Measurements from ENCODE around the gene PRDM16. TPM values are rescaled to one million over a fixed set of nuclear protein-coding genes. Genes with fewer than 3 reads are reported as not detected.

PRDM16 gene
- polyA plus RNA-seq, 2 of the 4 experiments (the other 2 are of a cell fraction), result 0.03 to 0.35 TPM

DNA sequence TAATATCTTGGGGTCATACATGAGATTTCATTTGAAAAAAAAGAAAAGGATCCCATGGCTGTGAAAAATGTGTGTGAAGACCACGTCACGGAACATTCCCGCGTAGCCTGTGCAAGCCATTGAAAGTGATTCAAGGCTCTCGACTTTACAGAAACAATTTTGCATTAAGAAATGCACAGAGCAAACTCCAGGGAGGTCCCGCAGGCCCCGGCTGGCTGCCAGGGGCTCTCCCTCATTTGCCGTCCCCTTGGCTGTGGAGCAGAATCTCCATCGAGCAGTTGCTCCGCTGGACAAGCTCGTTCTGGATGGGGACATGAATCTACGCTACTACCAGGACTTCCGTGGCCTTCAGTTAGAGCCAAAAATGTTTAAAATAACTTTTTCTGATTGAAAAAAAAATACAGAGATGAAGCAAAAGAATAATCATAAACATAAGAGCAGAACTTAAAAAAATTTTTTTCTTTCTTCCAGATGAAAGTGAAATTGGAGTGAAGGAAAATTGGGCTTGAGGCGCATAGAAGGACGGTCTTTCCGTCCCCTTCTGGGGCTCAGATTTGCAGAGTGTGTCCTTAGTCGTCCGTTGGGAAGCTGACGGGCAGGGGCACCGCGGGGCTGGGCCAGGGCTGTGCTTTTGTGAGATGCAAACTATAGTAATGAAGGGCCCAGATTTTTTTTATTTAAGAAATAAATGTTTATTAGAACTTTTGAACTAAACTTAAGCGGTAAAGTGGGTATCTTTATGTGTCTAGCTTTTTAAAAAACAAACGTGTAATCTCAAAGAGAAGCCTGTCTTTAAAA lies 317.4 kb downstream of the PRDM16 start:
- ATAC-seq (no peak), DNase-seq (ENCODE audit: low read depth in 1 of 2, low spot score in 1 of 2) (no peak), FAIRE-seq (no peak)
- H3K4me2 ChIP-seq, result no peak overlapping the region
- no peak overlapping the region for H3K4me3 ChIP-seq
- WGBS (ENCODE audit: missing lambda C conversion rate), result 57% methylated on average over 23 of the region's 23 CpGs
- H3K27ac ChIP-seq, result no peak overlapping the region
- H3K4me1 ChIP-seq, result no peaks in the 10 kb centered on the region
- TF ChIP-seq POLR2A (IDR thresholded peaks at IDR 0.05; ENCODE audit: low read length) (no peak), TP53 (CRISPR knock-in tag; IDR thresholded peaks at IDR 0.05) (no peak)
- TF ChIP-seq, protein P1, sequence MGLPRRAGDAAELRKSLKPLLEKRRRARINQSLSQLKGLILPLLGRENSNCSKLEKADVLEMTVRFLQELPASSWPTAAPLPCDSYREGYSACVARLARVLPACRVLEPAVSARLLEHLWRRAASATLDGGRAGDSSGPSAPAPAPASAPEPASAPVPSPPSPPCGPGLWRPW (IDR thresholded peaks at IDR 0.05), result no peak
- POLR2A ChIA-PET, result interaction anchor here (0.7 kb wide), 1 partner anchor 814 kb away, joined by 3 read pairs; no protein-coding TSS in a partner anchor
- CTCF ChIA-PET, result interaction anchor here (0.9 kb wide), 1 partner anchor 30 kb away, joined by 3 read pairs; no protein-coding TSS in a partner anchor
- H3K9me3 ChIP-seq, result no peaks in the 10 kb centered on the region

DNA sequence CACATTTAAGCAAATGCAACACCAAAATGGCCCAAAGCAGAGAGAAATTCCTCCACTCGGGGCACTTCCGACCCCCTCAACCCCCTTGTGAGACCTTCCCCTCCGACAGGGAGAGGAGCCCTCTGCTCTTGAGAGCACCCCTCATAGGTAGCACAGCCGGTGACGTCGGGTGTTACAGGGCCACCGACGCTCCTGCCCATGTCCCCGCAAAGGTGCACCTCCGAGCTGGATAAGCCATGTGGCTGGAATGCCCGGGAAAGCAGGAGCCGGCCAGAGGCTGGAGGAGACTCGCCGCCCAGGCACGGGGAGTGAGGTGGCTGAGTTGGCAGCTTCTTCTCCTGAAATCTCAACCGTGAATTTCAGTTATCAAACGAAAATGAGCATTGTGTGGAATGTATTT lies 318.4 kb downstream of the PRDM16 start:
- no peak for TF ChIP-seq FOSL2 (IDR thresholded peaks at IDR 0.05)
- TF ChIP-seq FOSL2 (CRISPR knock-in tag; IDR thresholded peaks at IDR 0.05), result no peak
- TF ChIP-seq, protein P2, sequence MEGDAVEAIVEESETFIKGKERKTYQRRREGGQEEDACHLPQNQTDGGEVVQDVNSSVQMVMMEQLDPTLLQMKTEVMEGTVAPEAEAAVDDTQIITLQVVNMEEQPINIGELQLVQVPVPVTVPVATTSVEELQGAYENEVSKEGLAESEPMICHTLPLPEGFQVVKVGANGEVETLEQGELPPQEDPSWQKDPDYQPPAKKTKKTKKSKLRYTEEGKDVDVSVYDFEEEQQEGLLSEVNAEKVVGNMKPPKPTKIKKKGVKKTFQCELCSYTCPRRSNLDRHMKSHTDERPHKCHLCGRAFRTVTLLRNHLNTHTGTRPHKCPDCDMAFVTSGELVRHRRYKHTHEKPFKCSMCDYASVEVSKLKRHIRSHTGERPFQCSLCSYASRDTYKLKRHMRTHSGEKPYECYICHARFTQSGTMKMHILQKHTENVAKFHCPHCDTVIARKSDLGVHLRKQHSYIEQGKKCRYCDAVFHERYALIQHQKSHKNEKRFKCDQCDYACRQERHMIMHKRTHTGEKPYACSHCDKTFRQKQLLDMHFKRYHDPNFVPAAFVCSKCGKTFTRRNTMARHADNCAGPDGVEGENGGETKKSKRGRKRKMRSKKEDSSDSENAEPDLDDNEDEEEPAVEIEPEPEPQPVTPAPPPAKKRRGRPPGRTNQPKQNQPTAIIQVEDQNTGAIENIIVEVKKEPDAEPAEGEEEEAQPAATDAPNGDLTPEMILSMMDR (IDR thresholded peaks at IDR 0.05), result no peak
- no peak for TF ChIP-seq ZSCAN20 (CRISPR knock-in tag; IDR thresholded peaks at IDR 0.05)
- no peak for TF ChIP-seq RCOR1 (IDR thresholded peaks at IDR 0.05; ENCODE audit: low read depth, low read length)
- TF ChIP-seq RNF2 (IDR thresholded peaks at IDR 0.05; ENCODE audit: borderline replicate concordance, low read depth), result no peak
- no peak for TF ChIP-seq TP53 (CRISPR knock-in tag; IDR thresholded peaks at IDR 0.05)
- no peak for TF ChIP-seq ZFP36 (IDR thresholded peaks at IDR 0.05; ENCODE audit: borderline replicate concordance, partially characterized antibody)
- TF ChIP-seq, protein P3, sequence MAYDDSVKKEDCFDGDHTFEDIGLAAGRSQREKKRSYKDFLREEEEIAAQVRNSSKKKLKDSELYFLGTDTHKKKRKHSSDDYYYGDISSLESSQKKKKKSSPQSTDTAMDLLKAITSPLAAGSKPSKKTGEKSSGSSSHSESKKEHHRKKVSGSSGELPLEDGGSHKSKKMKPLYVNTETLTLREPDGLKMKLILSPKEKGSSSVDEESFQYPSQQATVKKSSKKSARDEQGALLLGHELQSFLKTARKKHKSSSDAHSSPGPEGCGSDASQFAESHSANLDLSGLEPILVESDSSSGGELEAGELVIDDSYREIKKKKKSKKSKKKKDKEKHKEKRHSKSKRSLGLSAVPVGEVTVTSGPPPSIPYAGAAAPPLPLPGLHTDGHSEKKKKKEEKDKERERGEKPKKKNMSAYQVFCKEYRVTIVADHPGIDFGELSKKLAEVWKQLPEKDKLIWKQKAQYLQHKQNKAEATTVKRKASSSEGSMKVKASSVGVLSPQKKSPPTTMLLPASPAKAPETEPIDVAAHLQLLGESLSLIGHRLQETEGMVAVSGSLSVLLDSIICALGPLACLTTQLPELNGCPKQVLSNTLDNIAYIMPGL (CRISPR knock-in tag; IDR thresholded peaks at IDR 0.05; ENCODE audit: borderline replicate concordance), result no peak
- no peak for TF ChIP-seq GATA3 (IDR thresholded peaks at IDR 0.05; ENCODE audit: borderline replicate concordance)
- H3K4me2 ChIP-seq, result no peak overlapping the region
- no peak overlapping the region for H3K4me3 ChIP-seq
- H3K4me1 ChIP-seq, result no peaks in the 10 kb centered on the region
- POLR2A ChIA-PET, result no interaction called here
- no peak for DNase-seq (ENCODE audit: low read depth in 1 of 2, low spot score in 1 of 2)
- no peaks in the 10 kb centered on the region for H3K9me3 ChIP-seq
- ATAC-seq, result no peak
- 38% methylated on average over 16 of the region's 17 CpGs for WGBS (ENCODE audit: missing lambda C conversion rate)
- FAIRE-seq, result no peak
- H3K27ac ChIP-seq, result no peak overlapping the region
- CTCF ChIA-PET, result interaction anchor here (1.8 kb wide), 1 partner anchor 194 kb away, joined by 4 read pairs; no protein-coding TSS in a partner anchor

DNA sequence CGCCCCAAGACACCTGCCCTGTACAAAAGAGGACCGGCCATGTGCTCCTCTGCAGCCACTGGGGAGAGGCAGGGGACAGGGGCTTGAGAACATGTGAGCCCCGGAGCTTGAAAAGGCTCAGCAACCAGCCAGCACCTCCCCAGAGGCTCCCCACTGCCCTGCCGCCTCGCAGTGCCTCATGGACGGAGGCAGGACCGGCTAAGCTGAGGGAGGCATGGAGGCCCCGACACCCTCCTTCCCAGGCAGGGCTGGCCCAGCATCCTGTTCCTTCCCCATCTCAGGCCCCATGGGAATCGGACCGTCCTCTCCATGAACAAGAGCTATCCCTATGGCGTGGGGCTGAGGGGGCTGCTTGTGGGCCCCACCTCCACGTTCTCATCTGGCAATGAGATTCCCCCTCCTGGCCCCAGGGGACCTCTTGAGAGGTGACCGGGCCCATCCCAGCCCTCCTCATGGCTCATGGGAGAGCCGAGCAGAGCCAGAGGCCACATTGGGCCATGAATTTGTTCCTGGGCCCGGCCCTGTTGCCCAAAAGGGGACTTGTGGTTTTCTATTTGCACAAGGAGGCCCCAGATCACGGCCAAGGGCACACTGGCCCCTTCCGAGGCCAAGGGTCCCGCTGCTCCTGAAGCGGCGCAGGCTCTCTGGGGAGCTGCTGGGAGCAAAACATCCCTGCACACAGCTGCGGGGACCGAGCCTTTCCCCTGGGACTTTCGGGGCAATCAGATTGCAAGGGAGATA lies 320.3 kb downstream of the PRDM16 start:
- 65% methylated on average over 12 of the region's 23 CpGs for whole genome bisulfite sequencing (ENCODE audit: missing lambda C conversion rate)
- DNase-seq (ENCODE audit: low read depth in 1 of 2, low spot score in 1 of 2) (no peak), ATAC-seq (no peak)

DNA sequence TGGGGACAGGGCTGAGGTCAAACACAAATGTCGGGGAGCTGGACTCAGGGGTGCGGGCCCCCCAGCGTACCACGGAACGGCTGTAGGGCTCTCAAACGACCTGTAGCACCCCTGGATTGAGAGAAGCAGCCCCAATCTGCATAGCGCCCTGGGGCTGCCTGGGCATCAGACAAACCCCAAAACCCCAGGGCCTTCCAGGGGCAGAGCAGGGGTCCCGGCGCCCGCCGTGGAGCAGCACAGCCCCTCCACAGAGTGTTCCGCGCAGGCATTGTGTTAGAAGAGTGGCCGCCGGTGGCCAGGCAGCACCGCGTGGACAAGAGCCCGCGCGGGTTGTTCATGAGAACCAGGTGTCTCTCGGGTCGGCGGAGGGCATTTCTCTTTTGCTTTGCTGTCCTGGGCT lies 321.3 kb downstream of the PRDM16 start:
- Histone ChIP-seq H3K27ac (no peak overlapping the region), H3K4me2 (no peak overlapping the region), H3K4me3 (no peak overlapping the region), H3K4me1 (no peaks in the 10 kb centered on the region), H3K9me3 (no peaks in the 10 kb centered on the region)
- POLR2A ChIA-PET, result no interaction called here
- CTCF ChIA-PET, result interaction anchor here (0.9 kb wide), 1 partner anchor 27 kb away, joined by 3 read pairs; no protein-coding TSS in a partner anchor
- no peak for DNase-seq (ENCODE audit: low read depth in 1 of 2, low spot score in 1 of 2)
- no peak for FAIRE-seq
- TF ChIP-seq, protein P3 (CRISPR knock-in tag; IDR thresholded peaks at IDR 0.05; ENCODE audit: borderline replicate concordance), result no peak
- no peak for TF ChIP-seq RFX5 (IDR thresholded peaks at IDR 0.05)
- WGBS (ENCODE audit: missing lambda C conversion rate), result 84% methylated on average over 18 of the region's 23 CpGs
- no peak for ATAC-seq

More for the DNA sequence above, 320.3 kb downstream of the PRDM16 start:
- ChIA-PET CTCF (interaction anchor here (0.9 to 1.8 kb wide), 4 partner anchors 26 to 196 kb away, joined by 3 to 4 read pairs (median 4); no protein-coding TSS in a partner anchor), POLR2A (no interaction called here)
- no peak overlapping the region for H3K27ac ChIP-seq
- no peak for FAIRE-seq
- H3K4me1 ChIP-seq, result no peaks in the 10 kb centered on the region
- no peak for TF ChIP-seq ZNF302 (CRISPR knock-in tag; IDR thresholded peaks at IDR 0.05)
- no peaks in the 10 kb centered on the region for H3K9me3 ChIP-seq
- H3K4me2 ChIP-seq, result no peak overlapping the region
- no peak overlapping the region for H3K4me3 ChIP-seq

Data from A549 (cell line).